GM12864 (cell line): ENCODE measurements around the gene PPP2R2D.

ENCODE experiments used
- DNase-seq: peaks from one replicate; pipeline ENCODE4 v3.0.0-alpha.2; 2011; ENCODE audit warnings: low read depth
- H3K4me3 ChIP-seq: 2 replicates; pipeline ENCODE4 v1.5.1; 2011; ENCODE audit warnings: mild to moderate bottlenecking, low read depth, low read length, control low read depth
- TF ChIP-seq, protein P1 (sequence below): IDR thresholded peaks from 2 replicates; pipeline ENCODE4 v1.5.1; 2011; ENCODE audit warnings: low read depth, mild to moderate bottlenecking, moderate library complexity, low read length, control low read depth, inconsistent platforms; ENCODE audit errors: missing control alignments

The PPP2R2D gene

GRCh38 chr10:131872827-131873375, 27.9 kb upstream of the PPP2R2D start:
- no peak for DNase-seq
- TF ChIP-seq, protein P1, sequence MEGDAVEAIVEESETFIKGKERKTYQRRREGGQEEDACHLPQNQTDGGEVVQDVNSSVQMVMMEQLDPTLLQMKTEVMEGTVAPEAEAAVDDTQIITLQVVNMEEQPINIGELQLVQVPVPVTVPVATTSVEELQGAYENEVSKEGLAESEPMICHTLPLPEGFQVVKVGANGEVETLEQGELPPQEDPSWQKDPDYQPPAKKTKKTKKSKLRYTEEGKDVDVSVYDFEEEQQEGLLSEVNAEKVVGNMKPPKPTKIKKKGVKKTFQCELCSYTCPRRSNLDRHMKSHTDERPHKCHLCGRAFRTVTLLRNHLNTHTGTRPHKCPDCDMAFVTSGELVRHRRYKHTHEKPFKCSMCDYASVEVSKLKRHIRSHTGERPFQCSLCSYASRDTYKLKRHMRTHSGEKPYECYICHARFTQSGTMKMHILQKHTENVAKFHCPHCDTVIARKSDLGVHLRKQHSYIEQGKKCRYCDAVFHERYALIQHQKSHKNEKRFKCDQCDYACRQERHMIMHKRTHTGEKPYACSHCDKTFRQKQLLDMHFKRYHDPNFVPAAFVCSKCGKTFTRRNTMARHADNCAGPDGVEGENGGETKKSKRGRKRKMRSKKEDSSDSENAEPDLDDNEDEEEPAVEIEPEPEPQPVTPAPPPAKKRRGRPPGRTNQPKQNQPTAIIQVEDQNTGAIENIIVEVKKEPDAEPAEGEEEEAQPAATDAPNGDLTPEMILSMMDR: no peak

GRCh38 chr10:131874991-131875451, 25.8 kb upstream of the PPP2R2D start:
- TF ChIP-seq, protein P1: peak; percentile 84
- no peak overlapping the region for H3K4me3 ChIP-seq
- DNase-seq: peak; percentile 24

More at GRCh38 chr10:131872827-131873375, 27.9 kb upstream of the PPP2R2D start:
- H3K4me3 ChIP-seq: no peak overlapping the region

DNA sequence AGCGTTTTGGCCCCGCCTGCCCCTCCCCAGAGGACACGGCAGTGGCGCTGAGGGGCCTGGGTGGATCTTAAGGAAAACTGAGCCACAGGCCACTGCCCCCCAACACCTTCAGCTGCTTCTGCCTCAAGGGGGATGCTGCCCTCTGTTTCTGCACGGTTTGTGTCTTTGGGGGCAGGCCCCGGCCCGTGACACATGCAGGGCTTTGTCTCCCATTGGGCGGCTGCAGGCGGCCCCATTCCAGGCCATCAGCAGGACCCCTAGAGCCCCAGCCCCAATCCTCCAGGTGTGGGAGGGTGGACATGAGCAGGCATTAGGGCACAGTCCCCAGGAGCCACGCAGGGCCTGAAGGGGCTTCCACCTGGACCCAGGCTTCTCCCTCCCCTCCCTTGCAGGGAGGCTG, 25.3 kb upstream of the PPP2R2D start:
- DNase-seq: no peak
- H3K4me3 ChIP-seq: no peak overlapping the region
- TF ChIP-seq, protein P1: no peak

DNA sequence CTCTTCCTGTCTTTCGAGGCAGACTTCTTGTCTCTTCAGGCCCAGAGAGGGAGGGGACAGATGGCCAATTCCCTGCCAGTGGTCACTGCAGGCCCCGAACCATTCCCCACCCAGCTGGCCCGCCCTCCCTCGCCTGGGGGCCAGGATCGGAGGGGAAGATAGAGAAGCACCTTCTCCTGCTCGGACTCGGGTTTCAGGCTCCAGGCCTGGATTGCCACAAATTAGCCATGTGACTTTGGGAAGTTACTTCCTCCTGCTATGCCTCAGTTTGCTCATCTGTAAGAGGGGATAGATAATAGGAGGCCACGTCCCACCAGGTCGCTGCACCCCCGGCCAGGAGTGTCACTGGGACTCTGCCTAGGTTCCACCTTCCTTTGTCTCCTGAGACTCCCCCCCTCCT, 24.8 kb upstream of the PPP2R2D start:
- no peak overlapping the region for H3K4me3 ChIP-seq
- TF ChIP-seq, protein P1: no peak
- no peak for DNase-seq

- no peak for DNase-seq
- TF ChIP-seq, protein P1: no peak
- H3K4me3 ChIP-seq: no peak overlapping the region
These were observed 24.3 kb upstream of the PPP2R2D start for GRCh38 chr10:131876508-131876907.

DNA sequence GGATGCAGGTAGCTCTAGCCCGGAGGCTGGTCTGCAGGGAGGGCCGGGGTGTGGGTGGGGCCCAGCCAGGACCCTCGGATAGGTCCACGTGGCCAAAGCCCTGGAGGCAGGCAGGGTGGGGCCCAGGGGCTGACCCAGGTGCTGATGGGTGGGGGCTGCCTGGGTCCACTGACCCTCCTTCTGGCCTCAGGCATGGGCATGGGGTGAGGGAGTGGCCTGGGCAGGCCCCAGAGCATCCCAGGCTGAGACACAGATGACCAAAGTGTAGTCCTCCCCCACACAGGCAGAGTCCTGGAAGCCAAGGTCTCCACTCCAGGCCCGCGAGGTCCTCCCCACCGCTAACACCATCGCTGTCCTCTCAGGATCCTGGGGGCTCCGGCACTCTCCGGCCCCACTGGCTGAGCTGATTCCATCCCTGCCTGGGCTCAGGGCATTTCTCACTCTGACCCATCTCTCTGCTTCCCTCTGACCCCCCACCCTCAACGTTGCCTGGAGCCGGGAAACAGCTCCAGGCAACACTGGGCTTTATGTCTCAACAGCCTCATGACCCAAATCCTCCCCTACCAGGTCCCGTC, 20.7 kb upstream of the PPP2R2D start:
- TF ChIP-seq, protein P1: no peak
- DNase-seq: no peak
- H3K4me3 ChIP-seq: no peak overlapping the region
